Right atrium auricular region (tissue), 2 donors: ENCODE measurements around the gene NIN. TPM values are rescaled to one million over a fixed set of nuclear protein-coding genes. Genes with fewer than 3 reads are reported as not detected.

ENCODE experiments used
- DNase-seq: peaks from one replicate; pipeline ENCODE4 v3.0.0-alpha.2; 2019; ENCODE audit warnings: low spot score
- H3K27ac ChIP-seq, 2 donors: fragments of 200-600 bp; sonication (generic); 1 replicate in 1 of 2; 2 replicates in 1 of 2; pipeline ENCODE4 v1.5.1; 2016 to 2019
- H3K27me3 ChIP-seq, 2 donors: fragments of 200-600 bp; sonication (generic); one replicate each; pipeline versions ENCODE4 v1.5.1 to v1.6.0; 2017 to 2019
- H3K36me3 ChIP-seq: fragments of 200-600 bp; sonication (generic); one replicate; pipeline ENCODE4 v1.5.1; 2016
- H3K4me1 ChIP-seq, 2 donors: fragments of 200-600 bp; sonication (generic); one replicate each; pipeline versions ENCODE4 v1.5.1 to v1.6.0; 2017 to 2019
- H3K4me3 ChIP-seq, 2 donors: fragments of 200-600 bp; sonication (generic); 1 replicate in 1 of 2; 2 replicates in 1 of 2; pipeline ENCODE4 v1.5.1; 2017 to 2019; ENCODE audit warnings: mild to moderate bottlenecking in 1 of 2, moderate library complexity in 1 of 2
- H3K9me3 ChIP-seq, 2 donors: fragments of 200-600 bp; sonication (generic); one replicate each; pipeline ENCODE4 v1.5.1; 2019
- CTCF ChIP-seq, 2 donors: fragments of 200-600 bp; sonication (generic); IDR thresholded peaks; one replicate each; pipeline ENCODE4 v1.5.1; 2019; ENCODE audit warnings: antibody characterized with exemption in 2 of 2
- total RNA-seq, 2 donors: library from RNA; depleted of rRNA; stranded (reverse); fragments of >200 nt; gene quantifications; one replicate each; pipeline ENCODE4 v1.1.0, GENCODE V29; 2016

The NIN gene
- total RNA-seq, 2 donors from 2014 or later = 30.1 to 49.7 TPM

DNA sequence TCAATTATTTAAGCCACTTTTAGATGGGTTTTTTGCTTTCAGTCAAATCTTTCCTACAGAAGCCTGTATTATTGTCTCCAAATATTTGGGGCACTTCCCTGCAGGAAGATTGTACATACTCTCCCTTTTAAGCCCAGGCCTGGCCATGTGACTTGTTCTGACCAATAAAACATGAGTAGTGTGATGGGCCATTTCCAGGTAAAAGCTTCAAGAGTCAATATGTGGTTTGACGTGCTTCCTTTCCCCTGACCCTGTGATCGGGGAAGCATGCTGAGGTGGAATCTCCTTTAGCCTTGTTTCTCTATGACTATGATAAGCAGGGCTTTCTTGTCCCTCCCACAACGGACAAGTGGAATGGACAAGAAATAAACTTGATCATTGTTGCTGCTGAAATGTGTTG is 14.2 kb upstream of the NIN start:
- no peak for DNase-seq
- no peak overlapping the region for H3K27ac ChIP-seq

DNA sequence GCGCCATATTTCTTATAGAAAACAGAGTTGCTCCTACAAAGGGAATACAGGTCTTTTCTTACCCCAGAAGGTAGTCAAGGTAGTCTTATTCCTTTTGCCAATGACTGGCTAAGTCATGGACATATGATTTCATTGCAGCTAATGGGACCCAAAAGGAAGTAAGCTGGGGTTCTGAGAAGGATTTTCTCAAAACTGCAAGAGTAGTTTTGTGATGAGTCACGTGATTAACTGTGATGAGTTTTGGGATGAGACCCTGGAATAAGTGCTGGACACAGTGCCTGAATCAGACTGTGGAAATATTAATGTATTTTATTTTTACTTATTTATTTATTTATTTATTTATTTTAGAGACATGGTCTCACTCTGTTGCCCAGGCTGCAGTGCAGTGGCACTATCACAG is 13.4 kb upstream of the NIN start:
- DNase-seq = no peak
- no peaks in the 10 kb centered on the region for H3K9me3 ChIP-seq
- no peaks in the 10 kb centered on the region for H3K36me3 ChIP-seq
- no peaks in the 10 kb centered on the region for H3K4me1 ChIP-seq
- no peak overlapping the region for H3K27ac ChIP-seq
- TF ChIP-seq CTCF (IDR thresholded peaks at IDR 0.05) = no peak
- H3K4me3 ChIP-seq = no peak overlapping the region
- H3K27me3 ChIP-seq = no peaks in the 10 kb centered on the region

More for the DNA sequence above, 14.2 kb upstream of the NIN start:
- H3K9me3 ChIP-seq = no peaks in the 10 kb centered on the region
- TF ChIP-seq CTCF (IDR thresholded peaks at IDR 0.05) = no peak
- H3K27me3 ChIP-seq = no peaks in the 10 kb centered on the region
- H3K4me3 ChIP-seq = no peak overlapping the region
- H3K4me1 ChIP-seq = no peaks in the 10 kb centered on the region
- no peaks in the 10 kb centered on the region for H3K36me3 ChIP-seq

DNA sequence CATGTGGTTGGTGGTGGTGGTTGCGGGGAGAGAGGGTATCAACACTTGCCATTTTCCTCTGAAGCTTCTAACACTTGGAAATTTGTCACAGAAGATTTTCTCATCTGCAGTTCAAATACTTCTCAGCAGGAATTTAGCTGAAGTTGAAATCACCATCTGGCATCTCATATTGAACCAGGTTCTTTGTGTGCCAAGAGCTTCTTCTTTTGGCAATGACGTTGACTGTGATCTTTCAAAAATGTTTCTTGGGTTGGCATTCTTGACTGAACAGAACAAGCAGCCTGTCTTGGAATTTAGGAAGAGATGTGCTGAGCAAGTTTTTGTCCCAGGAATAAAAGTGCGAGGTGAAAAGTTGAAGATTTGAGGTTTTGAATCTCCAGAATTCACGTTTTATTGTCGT is 8.7 kb upstream of the NIN start:
- no peak for TF ChIP-seq CTCF (IDR thresholded peaks at IDR 0.05)
- Histone ChIP-seq H3K9me3 (no peaks in the 10 kb centered on the region), H3K27me3 (no peaks in the 10 kb centered on the region), H3K27ac (no peak overlapping the region), H3K36me3 (no peaks in the 10 kb centered on the region), H3K4me3 (no peak overlapping the region), H3K4me1 (no peaks in the 10 kb centered on the region)
- DNase-seq = no peak

- no peak overlapping the region for H3K27ac ChIP-seq
Measured at GRCh38 chr14:50839048-50839447, 8.1 kb upstream of the NIN start.

DNA sequence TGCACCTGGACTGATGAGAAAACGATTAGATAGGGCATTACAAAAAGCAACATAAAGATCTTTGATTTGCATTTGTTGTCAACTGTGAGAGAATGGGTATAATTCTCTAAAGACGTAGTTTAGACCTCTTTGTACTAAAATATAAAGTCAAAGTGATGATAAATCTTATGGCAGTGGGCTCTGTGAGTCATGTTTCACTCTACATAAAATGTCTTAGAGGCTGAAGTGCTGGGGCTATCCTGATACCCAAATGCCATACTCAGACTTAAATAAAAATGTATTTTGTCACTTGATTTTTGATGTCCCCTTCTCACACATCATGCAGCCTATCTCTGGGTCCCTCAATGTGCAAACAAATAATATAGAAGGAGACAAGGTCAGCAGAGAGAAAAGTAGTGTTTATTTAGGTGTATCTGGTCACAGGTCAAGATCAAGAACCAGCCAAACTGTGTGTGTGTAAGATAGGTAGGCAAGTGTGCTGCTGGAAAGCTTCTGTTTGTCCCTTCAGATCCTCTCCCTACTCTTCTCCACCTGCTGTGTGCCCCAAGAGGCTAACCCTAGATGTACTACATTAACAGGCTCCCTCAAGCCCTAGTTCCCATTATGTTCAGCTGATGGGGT is 7.0 kb upstream of the NIN start:
- no peak overlapping the region for H3K4me3 ChIP-seq
- no peak for TF ChIP-seq CTCF (IDR thresholded peaks at IDR 0.05)
- H3K27ac ChIP-seq = no peak overlapping the region
- no peaks in the 10 kb centered on the region for H3K27me3 ChIP-seq
- no peaks in the 10 kb centered on the region for H3K4me1 ChIP-seq
- DNase-seq = no peak
- no peaks in the 10 kb centered on the region for H3K9me3 ChIP-seq
- H3K36me3 ChIP-seq = no peaks in the 10 kb centered on the region

More at GRCh38 chr14:50839048-50839447, 8.1 kb upstream of the NIN start:
- Histone ChIP-seq H3K4me3 (no peak overlapping the region), H3K36me3 (no peaks in the 10 kb centered on the region), H3K27me3 (no peaks in the 10 kb centered on the region), H3K9me3 (no peaks in the 10 kb centered on the region), H3K4me1 (no peaks in the 10 kb centered on the region)
- DNase-seq = no peak
- no peak for TF ChIP-seq CTCF (IDR thresholded peaks at IDR 0.05)

GRCh38 chr14:50837271-50837670 is 6.3 kb upstream of the NIN start:
- H3K4me1 ChIP-seq = no peaks in the 10 kb centered on the region
- no peak for TF ChIP-seq CTCF (IDR thresholded peaks at IDR 0.05)
- H3K27ac ChIP-seq = no peak overlapping the region
- H3K27me3 ChIP-seq = no peaks in the 10 kb centered on the region
- DNase-seq = no peak
- H3K4me3 ChIP-seq = no peak overlapping the region
- H3K36me3 ChIP-seq = no peaks in the 10 kb centered on the region
- H3K9me3 ChIP-seq = no peaks in the 10 kb centered on the region
